ENCODE data around the gene GNPTG. TPM values are rescaled to one million over a fixed set of nuclear protein-coding genes. Genes with fewer than 3 reads are reported as not detected.

The GNPTG gene
- total and polyA plus RNA-seq, 9 of the 15 experiments (the other 6 are each of a cell fraction or from before 2014, with no cell fraction given) = 0.69 to 33.3 (median 13.6) TPM

- peaks cover 6 to 19% of the 10 kb centered on the region in 2 experiments; a peak in 3 of 5 replicates for H3K27me3 ChIP-seq (ENCODE audit: control insufficient read depth in 2 of 2, insufficient read depth in 2 of 2, low read length in 2 of 2)
- H3K79me2 ChIP-seq (ENCODE audit: control insufficient read depth, insufficient read depth, low read length) = no peaks in the 10 kb centered on the region
- no TSS peak for BruUV-seq (replicated peaks)
- DNase-seq (ENCODE audit: extremely low read depth in 1 of 4, low spot score in 3 of 4) (no peak), ATAC-seq (no peak), FAIRE-seq (no peak)
- ChIA-PET CTCF (ENCODE audit: low intra/inter-chr PET ratio) (no interaction called here), POLR2A (no interaction called here)
- H3K4me3 ChIP-seq = no peak overlapping the region
- no peak overlapping the region for H3K27ac ChIP-seq (ENCODE audit: extremely low read depth, low read depth, low read length)
- no peaks in the 10 kb centered on the region for H3K9me1 ChIP-seq (ENCODE audit: control insufficient read depth, insufficient read depth, low read length)
- H3K9ac ChIP-seq (ENCODE audit: insufficient read depth in 1 of 2, low read depth in 2 of 2, low read length in 2 of 2) = no peak overlapping the region
- in situ Hi-C loops (cut with MboI) (no loop called here), intact Hi-C loops (cut with micrococcal nuclease) (no loop called here)
- no peak overlapping the region for H3K4me2 ChIP-seq (ENCODE audit: insufficient read depth, low read length)
- H3K36me3 ChIP-seq (ENCODE audit: control insufficient read depth, insufficient read depth, low read length) = no peaks in the 10 kb centered on the region
- H3K4me1 ChIP-seq (replicated peaks in 1 of 2; ENCODE audit: control insufficient read depth in 2 of 2, insufficient read depth in 2 of 2, low read length in 2 of 2) = peaks cover 6 to 90% of the 10 kb centered on the region in 2 experiments
- WGBS (ENCODE audit: insufficient coverage, low coverage, missing lambda C conversion rate) = 14% methylated on average over 16 of the region's 31 CpGs
- no peak overlapping the region for H2AFZ ChIP-seq (ENCODE audit: low read depth, low read length)
- TF ChIP-seq POU5F1 (IDR thresholded peaks at IDR 0.05; ENCODE audit: borderline replicate concordance, low read depth, low read length, partially characterized antibody) (no peak), NFIC (IDR thresholded peaks at IDR 0.05) (0 out of 2 replicates have a peak, but pooled peaks have one; percentile 13), ZKSCAN1 (IDR thresholded peaks at IDR 0.05; ENCODE audit: low read depth, low read length) (peak; percentile 78)
- 0 out of 2 replicates have a peak, but pooled peaks cover 14% of the 10 kb centered on the region for H4K20me1 ChIP-seq (replicated peaks; ENCODE audit: control insufficient read depth, insufficient read depth, low read length)
- H3K9me3 ChIP-seq (replicated peaks; ENCODE audit: control insufficient read depth, insufficient read depth, low read depth, low read length) = no peaks in the 10 kb centered on the region
Observed at GRCh38 chr16:1338855-1339675, 12.7 kb upstream of the GNPTG start.
